Peyer's patch (tissue), 4 donors: Measurements from ENCODE around the gene MYOZ3. TPM values are rescaled to one million over a fixed set of nuclear protein-coding genes. Genes with fewer than 3 reads are reported as not detected.

Experiments used
- DNase-seq, 3 donors: peaks; one replicate each; pipeline ENCODE4 v3.0.0-alpha.2; 2017 to 2019
- H3K27ac ChIP-seq, 4 donors: fragments of 200-600 bp; sonication (generic); one replicate each; pipeline ENCODE4 v1.5.1; 2016 to 2019
- H3K27me3 ChIP-seq, 2 donors: fragments of 200-600 bp; sonication (generic); one replicate each; pipeline ENCODE4 v1.5.1; 2019
- H3K36me3 ChIP-seq, 3 donors: fragments of 200-600 bp; sonication (generic); one replicate each; pipeline ENCODE4 v1.5.1; 2016 to 2019
- H3K4me1 ChIP-seq, 4 donors: fragments of 200-600 bp; sonication (generic); one replicate each; pipeline ENCODE4 v1.5.1; 2016 to 2019
- H3K4me3 ChIP-seq, 4 donors: fragments of 200-600 bp; sonication (generic); 1 replicate in 3 of 4; 2 replicates in 1 of 4; pipeline ENCODE4 v1.5.1; 2016 to 2019; ENCODE audit warnings: mild to moderate bottlenecking in 1 of 4
- H3K9me3 ChIP-seq, 4 donors: fragments of 200-600 bp; sonication (generic); one replicate each; pipeline ENCODE4 v1.5.1; 2016 to 2019; ENCODE audit warnings: mild to moderate bottlenecking in 1 of 4
- POLR2A ChIP-seq, 2 donors: fragments of 450-650 bp; IDR thresholded peaks; one replicate each; pipeline ENCODE4 v1.5.1; 2017; ENCODE audit warnings: antibody characterized with exemption in 2 of 2, mild to moderate bottlenecking in 2 of 2, moderate library complexity in 2 of 2
- total RNA-seq, 4 donors: library from RNA; depleted of rRNA; stranded (reverse); fragments of >200 nt; gene quantifications; one replicate each; pipeline ENCODE4 v1.1.0, GENCODE V29; 2016
- TF ChIP-seq, protein P1 (sequence below), 6 experiments: fragments of 450-650 bp in 4 of 6; fragments of 200-600 bp in 2 of 6; sonication (generic) in 1 of 6; IDR thresholded peaks; one replicate each; pipeline ENCODE4 v1.5.1; 2017 to 2019; ENCODE audit warnings: antibody characterized with exemption in 6 of 6, mild to moderate bottlenecking in 3 of 6, moderate library complexity in 1 of 6

Gene MYOZ3
- total RNA-seq, 4 donors from 2014 or later, result 0.54 TPM; not detected in 3

DNA sequence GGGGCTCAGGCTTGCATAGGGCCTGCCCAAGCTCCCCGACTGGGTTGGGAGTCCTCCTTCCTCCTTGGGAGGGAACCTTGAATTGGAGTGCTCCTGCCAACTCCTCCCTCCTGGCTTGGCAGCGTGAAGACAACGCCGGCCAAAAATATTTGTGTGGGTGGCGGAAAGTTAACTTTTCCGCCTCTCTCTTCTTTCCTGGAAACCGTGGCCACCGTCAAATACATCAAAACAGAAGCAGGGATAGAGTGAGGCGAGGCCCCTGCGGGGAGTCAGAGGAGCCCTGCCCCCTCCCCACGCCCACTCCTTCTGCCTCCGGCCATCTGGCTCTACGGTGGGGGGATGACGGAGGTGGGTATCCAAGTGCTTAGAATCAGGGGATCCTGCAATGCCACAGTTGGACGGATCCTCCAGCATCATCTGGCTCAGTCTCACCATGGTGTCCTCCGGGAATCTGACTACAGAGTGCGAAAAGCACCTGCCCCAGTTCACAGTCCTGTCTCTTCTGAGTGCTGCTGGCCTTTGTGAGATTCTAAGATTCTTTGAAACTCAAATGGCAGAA, 45.8 kb upstream of the MYOZ3 start:
- Histone ChIP-seq H3K9me3 (no peaks in the 10 kb centered on the region), H3K27me3 (no peaks in the 10 kb centered on the region), H3K4me3 (no peak overlapping the region), H3K27ac (peak overlapping the region; percentile 19 to 90 (median 44)), H3K4me1 (peaks cover 0 to 79% (median 26%) of the 10 kb centered on the region in 4 donors), H3K36me3 (peaks cover 0 to 12% (median 0%) of the 10 kb centered on the region in 3 donors)
- TF ChIP-seq, protein P1, sequence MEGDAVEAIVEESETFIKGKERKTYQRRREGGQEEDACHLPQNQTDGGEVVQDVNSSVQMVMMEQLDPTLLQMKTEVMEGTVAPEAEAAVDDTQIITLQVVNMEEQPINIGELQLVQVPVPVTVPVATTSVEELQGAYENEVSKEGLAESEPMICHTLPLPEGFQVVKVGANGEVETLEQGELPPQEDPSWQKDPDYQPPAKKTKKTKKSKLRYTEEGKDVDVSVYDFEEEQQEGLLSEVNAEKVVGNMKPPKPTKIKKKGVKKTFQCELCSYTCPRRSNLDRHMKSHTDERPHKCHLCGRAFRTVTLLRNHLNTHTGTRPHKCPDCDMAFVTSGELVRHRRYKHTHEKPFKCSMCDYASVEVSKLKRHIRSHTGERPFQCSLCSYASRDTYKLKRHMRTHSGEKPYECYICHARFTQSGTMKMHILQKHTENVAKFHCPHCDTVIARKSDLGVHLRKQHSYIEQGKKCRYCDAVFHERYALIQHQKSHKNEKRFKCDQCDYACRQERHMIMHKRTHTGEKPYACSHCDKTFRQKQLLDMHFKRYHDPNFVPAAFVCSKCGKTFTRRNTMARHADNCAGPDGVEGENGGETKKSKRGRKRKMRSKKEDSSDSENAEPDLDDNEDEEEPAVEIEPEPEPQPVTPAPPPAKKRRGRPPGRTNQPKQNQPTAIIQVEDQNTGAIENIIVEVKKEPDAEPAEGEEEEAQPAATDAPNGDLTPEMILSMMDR (IDR thresholded peaks at IDR 0.05), result no peak
- TF ChIP-seq POLR2A (IDR thresholded peaks at IDR 0.05), result no peak
- no peak for DNase-seq

DNA sequence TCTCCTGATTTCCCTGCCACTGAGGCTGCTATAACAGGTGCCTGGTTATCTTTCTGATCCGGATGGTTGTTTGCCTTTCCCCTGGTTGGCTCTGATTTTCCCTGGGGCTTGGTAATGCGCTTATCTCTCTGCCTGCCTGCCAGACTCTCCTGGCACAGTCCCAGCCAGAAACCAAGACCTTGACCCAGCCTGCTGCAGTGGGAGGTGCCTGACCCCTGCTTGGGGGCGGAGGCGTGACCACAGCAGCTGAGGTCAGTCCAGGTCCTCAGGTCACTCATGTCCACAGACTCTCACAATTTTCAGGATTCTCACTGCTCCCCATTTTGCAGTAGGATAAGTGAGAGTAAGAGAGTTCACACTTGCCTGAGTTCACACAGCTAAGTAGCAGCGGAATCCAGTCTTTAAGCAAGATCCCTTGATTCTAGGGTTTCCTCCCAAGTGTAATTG, 45.0 kb upstream of the MYOZ3 start:
- peak in 2 of 3 donors; percentile 80 to 82 for DNase-seq
- TF ChIP-seq POLR2A (IDR thresholded peaks at IDR 0.05), result no peak
- TF ChIP-seq, protein P1 (IDR thresholded peaks at IDR 0.05), result no peak
- H3K4me1 ChIP-seq, result peaks cover 0 to 70% (median 21%) of the 10 kb centered on the region in 4 donors
- H3K36me3 ChIP-seq, result peaks cover 0 to 12% (median 0%) of the 10 kb centered on the region in 3 donors
- peak overlapping the region in 3 of 4 donors; percentile 19 to 90 (median 62) for H3K27ac ChIP-seq
- no peak overlapping the region for H3K4me3 ChIP-seq
- H3K9me3 ChIP-seq, result no peaks in the 10 kb centered on the region
- H3K27me3 ChIP-seq, result no peaks in the 10 kb centered on the region

DNA sequence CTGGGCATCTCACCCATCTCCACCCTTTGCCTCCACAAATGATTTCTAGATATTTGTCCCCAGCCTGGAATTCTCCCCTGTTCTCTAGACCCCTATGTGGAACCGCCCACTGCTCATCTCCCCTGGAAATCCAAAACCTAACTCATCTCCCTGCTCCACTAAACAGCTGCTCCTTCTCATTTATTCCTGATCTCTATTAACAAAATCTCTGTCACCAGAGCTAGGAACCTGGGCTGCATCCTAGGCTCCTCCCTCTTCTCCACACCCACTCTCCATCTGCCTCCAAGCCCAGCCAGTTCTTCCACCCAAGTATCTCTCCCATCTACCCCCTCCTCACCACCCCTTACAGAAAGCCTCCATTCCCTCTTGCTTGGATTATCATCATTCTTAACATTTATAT, 44.5 kb upstream of the MYOZ3 start:
- Histone ChIP-seq H3K4me1 (peaks cover 0 to 66% (median 19%) of the 10 kb centered on the region in 4 donors), H3K4me3 (no peak overlapping the region), H3K27ac (peak overlapping the region in 2 of 4 donors; percentile 62 to 90), H3K36me3 (peaks cover 0 to 12% (median 0%) of the 10 kb centered on the region in 3 donors), H3K27me3 (no peaks in the 10 kb centered on the region), H3K9me3 (no peaks in the 10 kb centered on the region)
- DNase-seq, result no peak
- TF ChIP-seq POLR2A (IDR thresholded peaks at IDR 0.05), result no peak
- TF ChIP-seq, protein P1 (IDR thresholded peaks at IDR 0.05), result no peak

DNA sequence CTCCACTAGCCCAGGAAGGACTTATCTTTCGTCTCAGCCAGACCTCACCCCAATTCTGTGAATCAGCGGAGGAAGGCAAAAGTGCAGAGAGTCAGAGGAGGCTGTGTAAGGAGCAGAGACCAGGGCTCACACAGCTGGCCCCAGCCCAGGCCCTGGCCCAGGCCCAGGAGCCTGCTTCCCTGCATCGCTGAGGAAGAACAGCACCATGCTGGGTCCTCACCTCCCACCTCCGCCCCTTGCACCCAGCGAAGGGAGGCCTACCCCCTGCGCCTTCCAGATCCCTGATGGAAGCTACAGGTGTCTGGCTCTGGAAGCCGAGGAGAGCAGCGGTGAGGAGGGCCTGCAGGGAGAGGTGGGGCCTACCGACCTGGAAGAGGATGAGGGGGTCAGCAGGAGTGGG, 42.9 kb upstream of the MYOZ3 start:
- H3K27ac ChIP-seq, result peak overlapping the region in 3 of 4 donors; percentile 31 to 55 (median 53)
- no peaks in the 10 kb centered on the region for H3K27me3 ChIP-seq
- peaks cover 0 to 12% (median 0%) of the 10 kb centered on the region in 3 donors for H3K36me3 ChIP-seq
- TF ChIP-seq POLR2A (IDR thresholded peaks at IDR 0.05), result no peak
- TF ChIP-seq, protein P1 (IDR thresholded peaks at IDR 0.05), result no peak
- H3K4me3 ChIP-seq, result no peak overlapping the region
- no peak for DNase-seq
- H3K4me1 ChIP-seq, result peaks cover 0 to 53% (median 16%) of the 10 kb centered on the region in 4 donors
- H3K9me3 ChIP-seq, result no peaks in the 10 kb centered on the region

DNA sequence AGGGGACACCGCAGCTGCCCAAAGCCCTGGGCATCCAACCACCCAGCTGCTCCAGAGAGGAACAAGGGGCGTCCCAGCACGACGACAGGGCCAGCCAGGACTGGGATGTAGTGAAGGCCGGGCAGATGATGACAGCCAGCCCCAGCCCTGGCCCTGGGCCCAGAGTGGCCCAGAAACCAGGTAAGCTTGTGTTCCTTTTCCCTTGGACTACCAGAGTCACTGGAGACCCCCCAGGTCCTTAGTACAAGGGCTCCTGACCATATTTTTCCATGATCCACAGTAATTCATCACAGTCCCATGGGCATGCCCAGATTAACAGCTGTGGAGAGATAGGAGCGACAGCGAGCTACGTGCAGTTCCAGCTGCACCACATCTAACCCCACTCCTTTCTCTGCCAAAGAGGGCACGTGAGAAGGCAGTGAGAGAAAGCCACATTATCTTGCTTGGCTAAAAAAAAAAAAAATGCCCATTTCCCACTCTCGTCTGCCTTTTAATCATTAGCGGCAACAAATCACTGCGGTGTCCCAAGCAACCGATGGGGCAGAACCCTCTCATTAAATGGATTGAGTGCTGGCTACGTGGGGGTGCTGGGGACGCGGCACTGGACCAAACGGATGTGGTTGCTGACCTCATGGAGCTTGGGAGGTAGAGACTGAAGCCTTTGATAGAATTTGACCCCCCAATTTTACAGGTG, 42.3 kb upstream of the MYOZ3 start:
- no peak for TF ChIP-seq POLR2A (IDR thresholded peaks at IDR 0.05)
- TF ChIP-seq, protein P1 (IDR thresholded peaks at IDR 0.05), result no peak
- Histone ChIP-seq H3K4me3 (no peak overlapping the region), H3K27me3 (no peaks in the 10 kb centered on the region), H3K4me1 (peaks cover under 1 to 53% (median 13%) of the 10 kb centered on the region in 4 donors), H3K27ac (peak overlapping the region in 3 of 4 donors; percentile 31 to 55 (median 53)), H3K36me3 (peaks cover 0 to 12% (median 0%) of the 10 kb centered on the region in 3 donors), H3K9me3 (no peaks in the 10 kb centered on the region)
- no peak for DNase-seq
